GM12892 (cell line): ENCODE data around the gene BAHD1.

Experiments
- POLR2A ChIP-seq: IDR thresholded peaks from 2 replicates; pipeline ENCODE4 v1.6.1; 2011; ENCODE audit warnings: low read depth, low read length, control low read depth
- POLR2AphosphoS5 ChIP-seq: IDR thresholded peaks from 2 replicates; pipeline ENCODE4 v1.6.1; 2011; ENCODE audit warnings: low read depth, low read length, control low read depth

- no peak for TF ChIP-seq POLR2AphosphoS5
- no peak for TF ChIP-seq POLR2A
Observed at GRCh38 chr15:40489274-40490175, 48.8 kb downstream of the BAHD1 start.
